H1 (cell line): Measurements from ENCODE around the gene MYOCD. TPM values are rescaled to one million over a fixed set of nuclear protein-coding genes. Genes with fewer than 3 reads are reported as not detected.

Experiments used
- CTCF ChIA-PET: fragments of 300-600 bp; sonication (Branson Sonifier 250); formaldehyde crosslinking; loops from one replicate; lab custom pipeline; 2021; ENCODE audit not compliant: partially characterized antibody; lab: Charles Lee
- POLR2A ChIA-PET: fragments of 300-600 bp; sonication (Branson Sonifier 250); formaldehyde crosslinking; loops from one replicate; lab custom pipeline; 2021; ENCODE audit warnings: inconsistent platforms; ENCODE audit not compliant: partially characterized antibody; lab: Charles Lee
- DNase-seq, 2 experiments: peaks; one replicate each; pipeline versions ENCODE4 v3.0.0 to v3.0.0-alpha.2; 2010 to 2022; ENCODE audit warnings: low spot score in 2 of 2, low read depth in 1 of 2, mixed read lengths in 1 of 2
- FAIRE-seq: peaks from 2 replicates; lab custom pipeline; 2011; peaks lifted over from hg19 to GRCh38; lab: Jason Lieb, UNC
- H2AFZ ChIP-seq: 2 replicates; pipeline ENCODE4 v1.8.1; 2012; ENCODE audit warnings: low read length, inconsistent platforms
- H2AK5ac ChIP-seq: 2 replicates; pipeline ENCODE4 v1.6.1; 2013; ENCODE audit warnings: low read depth, low read length
- H2BK120ac ChIP-seq: replicated peaks from 2 replicates; pipeline ENCODE3; 2013; ENCODE audit warnings: low read depth, low read length, inconsistent platforms
- H2BK12ac ChIP-seq: 2 replicates; pipeline ENCODE4 v1.6.1; 2013; ENCODE audit warnings: low read depth, low read length
- H2BK15ac ChIP-seq: 2 replicates; pipeline ENCODE4 v1.6.1; 2013; ENCODE audit warnings: low read length
- H2BK20ac ChIP-seq: 2 replicates; pipeline ENCODE4 v1.6.1; 2013; ENCODE audit warnings: low read length
- H2BK5ac ChIP-seq: 2 replicates; pipeline ENCODE4 v1.6.1; 2013; ENCODE audit warnings: low read depth, low read length
- H3K14ac ChIP-seq: 2 replicates; pipeline ENCODE4 v1.6.1; 2013; ENCODE audit warnings: inconsistent platforms; ENCODE audit not compliant: insufficient read length
- H3K18ac ChIP-seq: 2 replicates; pipeline ENCODE4 v1.6.1; 2013; ENCODE audit warnings: low read length; ENCODE audit errors: extremely low read depth
- H3K23ac ChIP-seq: 2 replicates; pipeline ENCODE4 v1.6.1; 2013; ENCODE audit warnings: inconsistent platforms; ENCODE audit not compliant: insufficient read length
- H3K23me2 ChIP-seq: 2 replicates; pipeline ENCODE4 v1.6.1; 2013; ENCODE audit warnings: low read depth, low read length
- H3K27ac ChIP-seq: 2 replicates; pipeline ENCODE4 v1.6.1; 2011; ENCODE audit warnings: low read depth, low read length, inconsistent platforms
- H3K27me3 ChIP-seq, 4 experiments: replicated peaks in 1 of 4; 1 replicate in 1 of 4; 2 replicates in 3 of 4; pipeline versions ENCODE4 v1.6.1 to v1.8.1; 2011 to 2013; ENCODE audit warnings: low read length in 3 of 4, mild to moderate bottlenecking in 3 of 4, inconsistent platforms in 2 of 4, mixed read lengths in 2 of 4, moderate library complexity in 1 of 4; ENCODE audit not compliant: control insufficient read depth in 3 of 4, insufficient read depth in 3 of 4; ENCODE audit errors: extremely low read depth in 1 of 4
- H3K36me3 ChIP-seq, 4 experiments: 2 replicates each; pipeline versions ENCODE4 v1.6.1 to v1.8.1; 2011 to 2013; ENCODE audit warnings: mild to moderate bottlenecking in 4 of 4, low read length in 3 of 4, moderate library complexity in 2 of 4, control low read depth in 1 of 4, inconsistent platforms in 1 of 4; ENCODE audit not compliant: insufficient read depth in 4 of 4, control insufficient read depth in 2 of 4
- H3K4ac ChIP-seq: replicated peaks from 2 replicates; pipeline ENCODE3; 2013; ENCODE audit warnings: low read length, low read depth, mixed read lengths, inconsistent platforms; ENCODE audit not compliant: insufficient read length
- H3K4me1 ChIP-seq, 4 experiments: replicated peaks in 1 of 4; 1 replicate in 1 of 4; 2 replicates in 3 of 4; pipeline versions ENCODE4 v1.6.1 to v1.8.1; 2011 to 2013; ENCODE audit warnings: low read length in 3 of 4, inconsistent platforms in 2 of 4, mixed read lengths in 1 of 4; ENCODE audit not compliant: insufficient read depth in 4 of 4, control insufficient read depth in 3 of 4
- H3K4me2 ChIP-seq, 2 experiments: 2 replicates each; pipeline versions ENCODE4 v1.6.1 to v1.8.1; 2011 to 2013; ENCODE audit warnings: low read depth in 2 of 2, low read length in 2 of 2, control low read depth in 1 of 2, inconsistent platforms in 1 of 2, mild to moderate bottlenecking in 1 of 2; ENCODE audit not compliant: insufficient read depth in 1 of 2
- H3K4me3 ChIP-seq, 4 experiments: fragments of 200-600, 300-600 bp in 1 of 4; sonication (generic), shearing (Covaris generic), sonication (Bioruptor Twin) in 1 of 4; 2 replicates each; pipeline versions ENCODE4 v1.5.1 to v1.8.1; 2011 to 2016; ENCODE audit warnings: low read length in 4 of 4, low read depth in 3 of 4, control low read depth in 2 of 4, inconsistent platforms in 2 of 4, mild to moderate bottlenecking in 2 of 4, mixed read lengths in 1 of 4, moderate library complexity in 1 of 4; ENCODE audit not compliant: insufficient read depth in 2 of 4; ENCODE audit errors: extremely low read depth in 1 of 4
- H3K56ac ChIP-seq: replicated peaks from 2 replicates; pipeline ENCODE3; 2013; ENCODE audit warnings: low read depth, mild to moderate bottlenecking, mixed read lengths, low read length, inconsistent platforms; ENCODE audit not compliant: insufficient read length
- H3K79me1 ChIP-seq: 2 replicates; pipeline ENCODE4 v1.6.1; 2013; ENCODE audit warnings: low read depth, low read length, control low read depth
- H3K79me2 ChIP-seq, 2 experiments: 2 replicates each; pipeline versions ENCODE4 v1.6.1 to v1.8.1; 2012 to 2013; ENCODE audit warnings: low read length in 2 of 2, mild to moderate bottlenecking in 2 of 2, inconsistent platforms in 1 of 2; ENCODE audit not compliant: insufficient read depth in 2 of 2, control insufficient read depth in 1 of 2
- H3K9ac ChIP-seq, 4 experiments: replicated peaks in 1 of 4; 1 replicate in 1 of 4; 2 replicates in 3 of 4; pipeline versions ENCODE4 v1.6.1 to v1.8.1; 2011 to 2013; ENCODE audit warnings: low read depth in 3 of 4, low read length in 3 of 4, control low read depth in 2 of 4, mild to moderate bottlenecking in 2 of 4, moderate library complexity in 2 of 4, inconsistent platforms in 1 of 4; ENCODE audit errors: extremely low read depth in 1 of 4
- H3K9me3 ChIP-seq, 2 experiments: 2 replicates each; pipeline versions ENCODE4 v1.6.1 to v1.8.1; 2012 to 2013; ENCODE audit warnings: mild to moderate bottlenecking in 2 of 2, moderate library complexity in 2 of 2, control low read depth in 1 of 2, inconsistent platforms in 1 of 2, low read depth in 1 of 2, low read length in 1 of 2, mixed read lengths in 1 of 2; ENCODE audit not compliant: insufficient read depth in 2 of 2
- H4K20me1 ChIP-seq, 2 experiments: replicated peaks in 1 of 2; 2 replicates each; pipeline versions ENCODE3 to v1.8.1; 2011 to 2013; ENCODE audit warnings: inconsistent platforms in 2 of 2, low read length in 2 of 2, mild to moderate bottlenecking in 1 of 2; ENCODE audit not compliant: insufficient read depth in 2 of 2, control insufficient read depth in 1 of 2
- H4K5ac ChIP-seq: 2 replicates; pipeline ENCODE4 v1.6.1; 2013; ENCODE audit warnings: low read length, low read depth, mixed read lengths, inconsistent platforms; ENCODE audit not compliant: insufficient read length
- H4K8ac ChIP-seq: 2 replicates; pipeline ENCODE4 v1.8.0; 2013; ENCODE audit warnings: mild to moderate bottlenecking, moderate library complexity, low read length, inconsistent platforms; ENCODE audit not compliant: insufficient read depth; ENCODE audit errors: extremely low read depth
- H4K91ac ChIP-seq: replicated peaks from 2 replicates; pipeline ENCODE3; 2013; ENCODE audit warnings: low read length, mixed read lengths, inconsistent platforms; ENCODE audit not compliant: insufficient read length
- CBX8 ChIP-seq: fragments of 300-800, 300-1000 bp; sonication (generic); IDR thresholded peaks from 2 replicates; pipeline ENCODE4 v1.7.1; 2016; ENCODE audit warnings: low read depth, low read length, borderline replicate concordance
- NANOG ChIP-seq: IDR thresholded peaks from 2 replicates; pipeline ENCODE4 v1.6.1; 2011; ENCODE audit warnings: low read length, low read depth, mild to moderate bottlenecking, inconsistent platforms; ENCODE audit not compliant: insufficient read depth, poor library complexity, severe bottlenecking
- PHF8 ChIP-seq: fragments of 200-600 bp; sonication (generic); conservative IDR thresholded peaks from 2 replicates; pipeline ENCODE4 v1.7.1; 2012; ENCODE audit warnings: low read depth, mild to moderate bottlenecking, inconsistent platforms, low read length, moderate library complexity
- RAD21 ChIP-seq, 2 experiments: IDR thresholded peaks in 1 of 2; conservative IDR thresholded peaks in 1 of 2; 2 replicates each; pipeline ENCODE4 v1.6.1; 2011; ENCODE audit warnings: low read depth in 2 of 2, low read length in 2 of 2, improper control_type of control experiment in 1 of 2, inconsistent platforms in 1 of 2, mild to moderate bottlenecking in 1 of 2, moderate library complexity in 1 of 2
- TBP ChIP-seq: IDR thresholded peaks from 2 replicates; pipeline ENCODE4 v1.6.1; 2011; ENCODE audit warnings: low read depth, low read length, improper control_type of control experiment
- WGBS, 2 experiments: shearing (Covaris generic) in 1 of 2; methylation state at CpG; one replicate each; pipeline versions ENCODE4 v1.1.6 to v1.1.7; 2013 to 2015; ENCODE audit warnings: low lambda C conversion rate in 2 of 2, mixed read lengths in 2 of 2, inconsistent platforms in 1 of 2, low coverage in 1 of 2, missing lambda C conversion rate in 1 of 2; ENCODE audit not compliant: insufficient replicate concordance in 2 of 2, insufficient coverage in 1 of 2, insufficient read length in 1 of 2; ENCODE audit errors: extremely low coverage in 1 of 2, missing lambda C conversion rate in 1 of 2; 5-methylcytosine and 5-hydroxymethylcytosine counted together
- polyA plus RNA-seq, 7 experiments: library from polyadenylated mRNA; depleted of rRNA in 3 of 7; stranded (reverse) in 5 of 7; unstranded in 2 of 7; fragments of >200 nt in 5 of 7; fragments of 200-250 nt in 2 of 7; gene quantifications; 1 replicate in 5 of 7; 2 replicates in 1 of 7; 4 replicates in 1 of 7; pipeline versions ENCODE4 v1.2.1 to v1.2.3, GENCODE V29; 2011 to 2013; ENCODE audit warnings: missing spikeins in 2 of 7, mixed read lengths in 2 of 7
- total RNA-seq: library from RNA; stranded (reverse); fragmentation: NEBNext Ultra II Directional; extraction: Animal tissue kit (Norgen Biotek cat#: 25700); gene quantifications from 2 replicates; pipeline ENCODE4 v1.2.1, GENCODE V29; 2021

MYOCD gene
- total and polyA plus RNA-seq, 2 of the 8 experiments (the other 6 are each of a cell fraction or from before 2014, with no cell fraction given): 0.30 to 4.9 TPM

DNA sequence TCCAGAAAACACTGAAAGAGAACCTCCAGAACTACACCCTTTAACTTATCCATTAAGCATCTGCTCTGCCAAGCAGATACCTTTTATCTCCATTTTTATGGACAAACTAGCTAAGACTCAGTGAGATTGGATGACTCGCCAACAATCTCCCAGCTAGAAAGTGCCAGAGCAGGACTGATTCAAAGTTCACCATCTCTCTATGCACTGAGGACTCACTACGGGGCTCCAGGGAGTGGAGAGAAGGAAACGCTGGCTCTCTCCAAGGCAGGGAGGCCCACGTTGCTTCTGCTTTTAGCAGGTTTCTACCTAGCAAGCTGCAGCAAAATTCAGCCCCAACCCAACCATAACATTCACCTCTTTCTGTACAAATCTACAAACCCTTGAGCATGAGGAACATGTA is 70.8 kb downstream of the MYOCD start:
- POLR2A ChIA-PET: interaction anchor here (1.2 kb wide), 1 partner anchor 261 kb away, joined by 3 read pairs; no protein-coding TSS in a partner anchor
- no peak overlapping the region for H2AK5ac ChIP-seq
- 92% methylated on average over 4 of the region's 4 CpGs; no CpG with 5 or more reads in 1 of the 2 experiments for WGBS, 2 experiments
- H4K20me1 ChIP-seq: no peaks in the 10 kb centered on the region
- TF ChIP-seq TBP: no peak
- TF ChIP-seq PHF8: no peak
- no peak for TF ChIP-seq NANOG
- TF ChIP-seq CBX8: no peak
- TF ChIP-seq RAD21 (IDR thresholded peaks at IDR 0.05 in 1 of 2, conservative IDR thresholded peaks at IDR 0.05 in 1 of 2; ENCODE audit: low read depth in 2 of 2, low read length in 2 of 2): no peak
- TF ChIP-seq, all 59 proteins: peak for 0
- peaks cover 0 to 4% (median under 1%) of the 10 kb centered on the region in 4 experiments; a peak in 4 of 7 replicates for H3K4me1 ChIP-seq
- H3K27ac ChIP-seq: no peak overlapping the region
- H2BK15ac ChIP-seq: no peak overlapping the region
- H2BK12ac ChIP-seq: no peak overlapping the region
- H4K5ac ChIP-seq: no peak overlapping the region
- H3K14ac ChIP-seq: no peak overlapping the region
- no peak overlapping the region for H3K23ac ChIP-seq
- no peak overlapping the region for H2BK5ac ChIP-seq
- no peak overlapping the region for H2BK120ac ChIP-seq
- no peak overlapping the region for H4K8ac ChIP-seq
- H3K18ac ChIP-seq: no peak overlapping the region
- H3K4me3 ChIP-seq: no peak overlapping the region
- CTCF ChIA-PET: interaction anchor here (1.1 to 1.6 kb wide), 2 partner anchors 9 to 400 kb away, joined by 3 read pairs; no protein-coding TSS in a partner anchor
- no peak overlapping the region for H2AFZ ChIP-seq
- no peak for FAIRE-seq
- peaks cover 2% of the 10 kb centered on the region; the same call in 1 of the 2 replicates for H3K23me2 ChIP-seq
- no peaks in the 10 kb centered on the region for H3K36me3 ChIP-seq
- H4K91ac ChIP-seq: no peak overlapping the region
- no peak overlapping the region for H2BK20ac ChIP-seq
- no peak for DNase-seq
- H3K56ac ChIP-seq: no peak overlapping the region
- H3K27me3 ChIP-seq: no peaks in the 10 kb centered on the region
- no peak overlapping the region for H3K4ac ChIP-seq
- H3K9ac ChIP-seq: no peak overlapping the region
- H3K4me2 ChIP-seq: no peak overlapping the region
- no peaks in the 10 kb centered on the region for H3K79me2 ChIP-seq
- H3K79me1 ChIP-seq: no peaks in the 10 kb centered on the region
- H3K9me3 ChIP-seq: no peaks in the 10 kb centered on the region
